GM19397 (cell line): ENCODE measurements around the gene ZNF595.
A peak's percentile ranks its signal among the peaks of the same experiment; 100 is the strongest.
"Not testable (repeated sequence)": the region's sequence is repeated elsewhere in the genome, so short reads cannot be mapped to it uniquely, and the experiment has no call there.

Source experiments
- ATAC-seq: cut with Tn5 transposase; IDR thresholded peaks from one replicate; pipeline ENCODE4 v1.9.1; 2021; ENCODE audit warnings: mild to moderate bottlenecking, moderate library complexity; ENCODE audit not compliant: unreplicated experiment

The ZNF595 gene

DNA sequence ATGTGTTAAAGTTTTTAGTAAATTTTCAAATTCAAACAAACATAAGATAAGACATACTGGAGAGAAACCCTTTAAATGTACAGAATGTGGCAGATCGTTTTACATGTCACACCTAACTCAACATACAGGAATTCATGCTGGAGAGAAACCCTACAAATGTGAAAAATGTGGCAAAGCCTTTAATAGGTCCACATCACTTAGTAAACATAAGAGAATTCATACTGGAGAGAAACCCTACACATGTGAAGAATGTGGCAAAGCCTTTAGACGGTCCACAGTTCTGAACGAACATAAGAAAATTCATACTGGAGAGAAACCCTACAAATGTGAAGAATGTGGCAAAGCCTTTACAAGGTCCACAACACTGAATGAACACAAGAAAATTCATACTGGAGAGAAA is 32.8 kb downstream of the ZNF595 start:
- ATAC-seq = no peak

DNA sequence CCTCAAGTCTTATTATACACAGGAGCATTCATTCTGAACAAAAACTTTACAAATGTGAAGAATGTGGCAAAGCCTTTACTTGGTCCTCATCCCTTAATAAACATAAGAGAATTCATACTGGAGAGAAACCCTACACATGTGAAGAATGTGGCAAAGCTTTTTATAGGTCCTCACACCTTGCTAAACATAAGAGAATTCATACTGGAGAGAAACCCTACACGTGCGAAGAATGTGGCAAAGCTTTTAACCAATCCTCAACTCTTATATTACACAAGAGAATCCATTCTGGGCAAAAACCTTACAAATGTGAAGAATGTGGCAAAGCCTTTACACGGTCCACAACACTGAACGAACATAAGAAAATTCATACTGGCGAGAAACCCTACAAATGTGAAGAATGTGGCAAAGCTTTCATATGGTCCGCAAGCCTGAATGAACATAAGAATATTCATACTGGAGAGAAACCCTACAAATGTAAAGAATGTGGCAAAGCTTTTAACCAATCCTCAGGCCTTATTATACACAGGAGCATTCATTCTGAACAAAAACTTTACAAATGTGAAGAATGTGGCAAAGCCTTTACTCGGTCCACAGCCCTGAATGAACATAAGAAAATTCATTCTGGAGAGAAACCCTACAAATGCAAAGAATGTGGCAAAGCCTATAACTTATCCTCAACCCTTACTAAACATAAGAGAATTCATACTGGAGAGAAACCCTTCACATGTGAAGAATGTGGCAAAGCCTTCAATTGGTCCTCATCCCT is 33.6 kb downstream of the ZNF595 start:
- ATAC-seq = not testable (repeated sequence)

DNA sequence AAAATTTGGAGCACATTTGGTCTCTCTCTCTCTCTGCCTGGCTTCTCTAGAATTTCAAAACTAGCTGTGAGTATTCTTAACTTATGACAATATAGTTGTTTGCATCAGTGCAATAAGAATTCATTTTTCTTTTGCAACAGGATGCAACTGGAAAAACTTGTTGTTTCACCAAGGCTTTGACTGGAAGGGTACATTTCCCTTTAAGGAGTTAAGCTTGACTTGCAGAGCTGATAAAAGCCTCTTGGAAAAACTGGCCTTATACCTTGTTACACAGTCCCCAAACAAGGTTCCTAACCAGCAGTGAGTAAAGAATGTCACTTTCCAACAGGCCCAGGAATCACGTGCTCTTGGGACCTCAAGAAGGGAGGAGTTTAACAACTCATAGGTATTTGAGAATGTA is 45.3 kb downstream of the ZNF595 start:
- ATAC-seq = no peak

DNA sequence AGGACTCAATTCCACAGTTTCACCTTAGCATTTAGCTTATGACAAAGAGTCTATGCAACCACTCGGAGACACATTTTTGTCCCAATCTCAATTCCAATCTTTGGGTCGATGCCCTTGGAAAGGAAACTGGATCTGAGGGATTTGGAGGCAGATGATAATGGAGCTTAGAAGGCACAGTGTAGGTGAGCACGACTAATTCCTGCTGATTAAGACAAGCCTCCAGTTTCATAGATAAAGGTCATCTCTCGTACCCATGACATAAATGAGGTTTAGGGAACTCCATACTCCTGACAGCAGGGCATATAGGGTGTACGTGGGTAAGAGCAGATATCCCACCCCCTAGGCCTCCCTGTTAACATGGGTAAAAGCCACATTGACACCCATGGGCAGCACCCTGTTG is 46.7 kb downstream of the ZNF595 start:
- no peak for ATAC-seq

DNA sequence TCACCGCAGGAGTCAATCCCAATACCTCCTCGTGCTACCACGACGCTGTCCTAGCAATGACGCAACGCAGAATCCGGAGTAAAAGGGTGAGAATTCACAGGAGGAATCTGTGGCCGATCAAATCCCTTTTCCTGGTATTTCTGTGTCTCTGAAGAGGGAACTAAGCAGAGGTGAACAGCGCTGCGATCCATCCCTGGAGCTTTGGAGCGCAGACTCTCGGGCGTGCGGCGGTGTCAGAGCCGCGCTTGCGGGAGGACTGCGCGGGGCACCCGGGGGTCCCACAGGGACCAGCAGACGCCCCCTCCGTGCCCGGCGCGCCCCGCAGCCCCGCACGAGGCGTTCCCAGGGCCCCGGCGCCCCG is 53.9 kb downstream of the ZNF595 start:
- ATAC-seq = no peak

DNA sequence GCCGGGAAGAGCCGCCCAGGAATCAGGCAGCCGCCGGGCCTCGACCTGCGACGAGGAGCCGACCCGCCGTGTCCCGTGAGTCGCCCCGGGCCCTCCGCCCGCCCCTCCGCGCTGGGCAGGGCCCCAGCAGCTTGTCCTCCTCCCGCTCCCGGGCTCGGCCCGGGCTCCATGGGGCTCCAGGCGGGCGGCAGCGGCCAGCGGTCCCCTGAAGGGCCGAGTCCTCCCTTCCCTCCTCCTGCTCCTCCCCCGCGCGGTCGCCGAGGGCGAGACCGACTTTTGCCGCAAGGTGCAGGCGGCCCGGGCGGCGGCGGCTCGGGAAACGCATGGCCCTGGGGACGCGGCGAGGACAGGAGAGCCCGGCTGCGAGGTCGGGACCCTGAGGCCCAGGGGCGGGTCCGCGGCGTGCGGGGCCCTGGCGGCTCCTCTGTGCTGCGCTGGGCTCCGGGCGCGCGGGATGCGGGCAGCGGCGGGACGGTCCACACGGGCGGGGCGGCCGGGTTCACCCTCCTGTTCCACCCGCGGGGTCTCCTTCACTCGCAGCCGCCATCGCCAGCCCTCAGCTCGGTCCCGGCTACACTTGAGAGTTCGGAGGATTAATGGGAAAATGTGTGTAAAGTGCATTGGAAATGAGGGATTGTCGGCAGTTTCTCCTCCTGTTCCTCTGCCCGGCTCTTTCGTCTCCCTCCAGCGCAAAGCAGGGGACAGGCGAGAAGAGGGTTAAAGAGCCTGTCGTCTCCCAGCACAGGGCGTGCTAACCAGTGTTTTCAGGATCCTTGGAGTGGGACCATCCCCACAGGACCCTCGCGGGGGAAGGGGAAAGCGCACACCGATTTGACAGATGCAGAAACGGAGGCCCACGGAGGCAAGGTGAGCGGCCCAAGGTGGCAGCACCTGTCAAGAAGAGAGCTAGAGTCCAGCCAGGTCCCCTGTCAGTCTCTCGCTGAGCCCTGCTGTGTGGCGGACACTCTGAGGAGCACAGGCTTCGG is 54.6 kb downstream of the ZNF595 start:
- no peak for ATAC-seq

DNA sequence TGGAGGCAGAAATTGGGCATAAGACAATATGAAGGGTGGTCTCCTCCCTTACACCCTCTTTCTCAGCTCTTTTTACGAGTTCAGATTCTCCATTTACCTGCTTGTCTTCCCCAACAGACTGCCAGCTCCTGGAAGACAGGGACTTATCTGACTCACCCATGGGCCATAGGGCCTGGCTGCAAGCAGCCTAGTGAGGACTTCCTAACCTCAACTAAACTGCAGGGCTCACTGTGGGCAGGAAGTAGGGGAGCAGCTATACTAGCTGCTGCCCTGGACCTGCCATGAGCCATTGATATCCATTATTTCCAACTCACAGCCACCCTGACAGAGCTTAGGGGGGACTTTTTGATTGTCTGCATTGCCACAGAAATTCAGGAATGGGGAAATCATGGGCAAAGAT is 59.6 kb downstream of the ZNF595 start:
- ATAC-seq = no peak

- ATAC-seq = no peak
These were observed 60.6 kb downstream of the ZNF595 start for GRCh38 chr4:113732-114131.

DNA sequence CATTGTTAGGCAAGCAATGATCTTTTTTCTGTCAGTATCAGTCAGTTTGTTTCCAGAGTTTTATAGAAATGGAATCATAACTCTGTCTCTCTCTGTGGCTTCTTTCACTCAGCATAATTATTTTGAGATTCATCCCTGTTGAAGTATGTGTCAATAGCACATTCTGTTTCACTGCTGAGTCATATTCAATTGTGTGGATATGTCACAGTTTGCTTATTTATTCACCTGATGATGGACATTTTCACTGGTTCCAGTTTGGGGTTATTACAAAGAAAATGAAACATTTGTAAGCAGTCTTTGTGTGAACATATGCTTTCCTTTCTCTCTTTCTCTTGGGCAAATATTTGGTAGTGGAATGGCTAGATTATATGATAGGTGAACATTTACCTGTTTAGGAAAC is 61.0 kb downstream of the ZNF595 start:
- no peak for ATAC-seq

GRCh38 chr4:116499-116898 is 63.4 kb downstream of the ZNF595 start:
- no peak for ATAC-seq

- no peak for ATAC-seq
These were observed 67.5 kb downstream of the ZNF595 start for GRCh38 chr4:120616-121015.

DNA sequence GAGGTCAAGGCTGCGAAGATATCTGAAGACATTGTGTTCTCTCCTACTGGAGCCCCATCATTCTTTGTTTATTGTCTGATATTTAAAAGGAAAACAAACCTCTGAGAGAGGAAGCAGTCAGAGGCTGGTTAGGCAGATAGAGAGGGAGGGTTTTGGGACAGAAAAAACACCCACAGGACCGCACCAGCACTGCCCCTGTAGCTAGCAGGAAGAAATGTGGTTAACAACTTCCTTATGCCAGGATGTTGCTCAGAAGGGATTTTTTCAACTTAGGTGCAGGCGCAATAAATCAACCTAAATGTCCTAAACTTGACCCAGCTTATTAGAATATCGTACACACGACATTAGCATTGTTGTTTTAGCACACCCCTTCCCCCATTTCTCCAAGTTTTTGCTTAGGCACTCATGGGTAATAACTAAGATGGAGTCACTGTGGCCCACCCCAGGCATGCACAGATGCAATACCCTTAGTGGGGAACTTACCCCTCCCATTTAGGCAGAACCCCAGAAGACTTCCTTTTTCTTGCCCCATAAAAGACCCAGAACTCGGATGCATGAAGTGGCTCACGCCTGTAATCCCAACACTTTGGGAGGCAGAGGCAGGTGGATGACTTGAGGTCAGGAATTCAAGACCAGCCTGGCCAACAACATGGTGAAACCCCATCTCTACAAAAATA is 68.4 kb downstream of the ZNF595 start:
- ATAC-seq = no peak

DNA sequence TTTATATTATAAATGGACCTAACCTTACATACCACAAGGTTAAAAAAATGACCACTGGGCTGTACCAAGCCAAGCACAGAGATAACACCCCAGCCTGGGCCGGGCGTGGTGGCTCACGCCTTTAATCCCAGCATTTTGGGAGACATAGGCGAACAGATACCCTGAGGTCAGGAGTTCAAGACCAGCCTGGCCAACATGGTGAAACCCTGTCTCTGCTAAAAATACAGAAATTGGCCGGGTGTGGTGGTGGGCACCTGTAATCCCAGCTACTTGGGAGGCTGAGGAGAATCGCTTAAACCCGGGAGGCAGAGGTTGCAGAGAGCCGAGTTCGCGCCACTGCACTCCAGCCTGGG is 70.8 kb downstream of the ZNF595 start:
- ATAC-seq = not testable (repeated sequence)

- peak; percentile 96 for ATAC-seq
These were observed 71.4 kb downstream of the ZNF595 start, which contains the start of gene ZNF718 for GRCh38 chr4:124275-125081. ZNF718 (plus strand) TSS chr4:124501; CDS start chr4:124671, 170 bp downstream.

GRCh38 chr4:125091-125771 is 72.1 kb downstream of the ZNF595 start:
- peak; percentile 11 for ATAC-seq

DNA sequence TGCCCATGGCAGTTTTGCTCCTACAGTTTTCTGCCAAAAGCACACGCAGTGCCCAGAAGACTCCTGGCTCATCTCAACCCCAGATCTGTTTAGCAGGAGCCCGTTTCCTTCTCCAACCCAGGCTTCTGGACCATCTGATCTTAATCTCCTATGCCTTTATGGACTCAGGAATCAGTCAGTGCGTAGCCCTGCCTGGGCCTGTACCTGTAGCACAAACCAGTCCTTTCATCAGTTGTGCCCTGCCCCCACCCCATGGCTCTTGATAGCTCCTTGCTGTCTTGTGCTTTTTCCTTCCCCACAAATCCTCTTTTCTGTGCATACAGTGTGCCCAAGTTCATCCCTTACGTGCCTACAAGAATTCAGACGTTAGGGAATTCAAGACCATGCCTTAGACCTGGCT is 72.7 kb downstream of the ZNF595 start:
- no peak for ATAC-seq

DNA sequence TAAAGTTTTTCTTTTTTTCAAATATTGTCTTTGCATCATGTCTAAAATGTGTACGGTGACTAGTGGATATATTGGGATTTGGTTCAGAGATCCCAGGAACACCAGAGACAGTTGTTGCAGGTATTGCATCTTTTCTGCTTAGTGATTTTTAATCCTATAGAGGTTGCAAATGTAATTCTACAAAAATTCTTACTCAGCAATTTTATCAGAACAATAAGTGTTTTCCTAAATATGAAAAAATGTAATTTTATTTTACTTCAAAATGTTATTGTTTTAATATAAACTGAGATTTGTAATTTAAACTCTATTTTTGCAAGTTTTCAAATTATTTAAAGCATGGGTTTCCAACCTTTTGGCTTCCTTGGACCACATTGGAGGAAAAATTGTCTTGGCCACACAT is 79.4 kb downstream of the ZNF595 start:
- no peak for ATAC-seq
